ENCODE results near the gene DEXI.
"Not testable (repeated sequence)": the region's sequence is repeated elsewhere in the genome, so short reads cannot be mapped to it uniquely, and the experiment has no call there.

DEXI gene

DNA sequence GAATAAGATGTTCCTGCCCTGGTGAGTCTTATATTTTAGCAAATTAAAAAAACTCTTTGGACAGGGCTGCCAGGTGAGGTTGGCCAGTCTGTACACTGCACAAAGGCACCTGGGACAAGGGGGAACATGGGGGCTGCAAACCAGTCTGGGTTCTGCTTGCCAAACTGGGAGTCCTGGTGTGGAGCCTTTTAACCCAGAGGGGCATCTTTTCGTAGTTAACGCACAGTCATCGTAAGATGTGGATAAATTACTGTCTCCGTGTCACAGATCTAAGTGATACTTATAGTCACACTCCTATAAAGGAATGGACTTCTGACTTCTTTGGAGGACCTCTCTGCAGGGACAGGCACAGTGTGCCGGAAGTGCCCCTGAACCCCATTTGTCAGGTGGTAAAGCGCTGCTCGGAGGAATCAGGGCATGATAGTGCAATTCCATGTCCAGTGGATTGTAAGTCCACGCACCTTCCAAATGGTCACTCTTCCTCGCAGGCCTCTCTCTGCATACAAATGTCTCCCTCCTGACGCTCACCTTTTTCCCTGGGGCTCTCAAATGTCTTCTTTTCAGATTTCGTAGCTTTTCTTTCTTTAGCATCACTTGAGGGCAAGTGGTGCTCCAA, 14.7 kb downstream of the DEXI start:
- H3K4me3 ChIP-seq (ENCODE audit: low read depth, low read length) = no peak overlapping the region
- TF ChIP-seq, protein P1, sequence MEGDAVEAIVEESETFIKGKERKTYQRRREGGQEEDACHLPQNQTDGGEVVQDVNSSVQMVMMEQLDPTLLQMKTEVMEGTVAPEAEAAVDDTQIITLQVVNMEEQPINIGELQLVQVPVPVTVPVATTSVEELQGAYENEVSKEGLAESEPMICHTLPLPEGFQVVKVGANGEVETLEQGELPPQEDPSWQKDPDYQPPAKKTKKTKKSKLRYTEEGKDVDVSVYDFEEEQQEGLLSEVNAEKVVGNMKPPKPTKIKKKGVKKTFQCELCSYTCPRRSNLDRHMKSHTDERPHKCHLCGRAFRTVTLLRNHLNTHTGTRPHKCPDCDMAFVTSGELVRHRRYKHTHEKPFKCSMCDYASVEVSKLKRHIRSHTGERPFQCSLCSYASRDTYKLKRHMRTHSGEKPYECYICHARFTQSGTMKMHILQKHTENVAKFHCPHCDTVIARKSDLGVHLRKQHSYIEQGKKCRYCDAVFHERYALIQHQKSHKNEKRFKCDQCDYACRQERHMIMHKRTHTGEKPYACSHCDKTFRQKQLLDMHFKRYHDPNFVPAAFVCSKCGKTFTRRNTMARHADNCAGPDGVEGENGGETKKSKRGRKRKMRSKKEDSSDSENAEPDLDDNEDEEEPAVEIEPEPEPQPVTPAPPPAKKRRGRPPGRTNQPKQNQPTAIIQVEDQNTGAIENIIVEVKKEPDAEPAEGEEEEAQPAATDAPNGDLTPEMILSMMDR (conservative IDR thresholded peaks at IDR 0.05; ENCODE audit: low read depth, low read length) = no peak
- no peak for DNase-seq (ENCODE audit: low read depth)

DNA sequence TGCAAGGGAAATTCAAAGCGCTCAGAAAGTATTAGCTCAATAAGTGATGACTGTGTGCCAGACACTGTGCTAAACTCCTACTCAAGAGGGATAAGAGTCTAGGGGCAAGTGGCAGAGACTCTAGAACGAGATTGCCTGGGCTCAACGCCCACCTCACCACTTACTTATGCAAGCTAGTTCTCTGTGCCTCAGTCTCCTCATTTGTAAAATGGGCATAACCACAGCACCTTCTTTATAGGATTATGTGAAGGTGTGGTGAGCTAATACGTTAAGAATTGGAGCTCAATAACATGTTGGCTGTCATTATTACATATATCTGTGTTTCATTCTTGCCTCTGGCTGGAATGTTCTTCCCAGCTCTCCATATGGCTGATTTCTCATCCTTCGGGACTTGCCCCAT, 15.4 kb downstream of the DEXI start:
- no peak for DNase-seq (ENCODE audit: low read depth)
- TF ChIP-seq, protein P1 (conservative IDR thresholded peaks at IDR 0.05; ENCODE audit: low read depth, low read length) = no peak
- H3K4me3 ChIP-seq (ENCODE audit: low read depth, low read length) = no peak overlapping the region

DNA sequence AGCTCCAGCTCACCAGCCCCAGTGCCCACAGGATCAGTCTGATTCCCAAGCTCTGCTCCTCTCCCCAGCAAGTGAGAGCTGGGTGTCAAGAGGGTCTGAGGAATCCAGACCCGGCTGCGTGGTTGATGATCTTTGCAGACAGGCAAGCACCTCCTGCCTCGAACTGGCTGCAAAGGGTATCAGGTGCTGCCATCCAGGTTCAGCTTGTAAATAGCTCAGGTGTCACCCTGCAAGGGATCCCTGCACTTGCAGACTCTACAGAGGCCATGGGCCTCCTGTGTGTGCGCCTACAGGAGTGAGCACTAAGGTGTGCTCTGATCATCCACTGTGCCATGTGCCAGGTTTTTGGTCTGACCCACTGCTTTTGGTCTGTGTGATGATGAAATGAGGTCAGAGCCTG, 16.2 kb downstream of the DEXI start:
- no peak for DNase-seq (ENCODE audit: low read depth)
- TF ChIP-seq, protein P1 (conservative IDR thresholded peaks at IDR 0.05; ENCODE audit: low read depth, low read length) = no peak
- no peak overlapping the region for H3K4me3 ChIP-seq (ENCODE audit: low read depth, low read length)

DNA sequence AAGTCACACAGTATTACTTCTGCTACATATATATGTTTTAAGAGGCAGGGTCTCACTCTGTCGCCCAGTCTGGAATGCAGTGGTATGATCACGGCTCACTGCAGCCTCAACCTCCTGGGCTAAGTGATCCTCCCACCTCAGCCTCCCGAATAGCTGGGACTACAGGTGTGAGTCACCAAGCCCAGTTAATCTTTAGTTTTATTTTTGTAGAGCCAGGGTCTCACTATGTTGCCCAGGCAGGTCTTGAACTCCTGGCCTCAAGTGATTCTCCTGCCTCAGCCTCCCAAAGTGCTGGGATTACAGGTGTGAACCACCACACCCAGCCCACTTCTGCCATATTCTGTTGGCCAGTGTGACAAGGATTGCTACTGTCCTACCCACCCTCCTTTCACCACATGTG, 17.0 kb downstream of the DEXI start:
- DNase-seq (ENCODE audit: low read depth); H3K4me3 ChIP-seq (ENCODE audit: low read depth, low read length): not testable (repeated sequence)

DNA sequence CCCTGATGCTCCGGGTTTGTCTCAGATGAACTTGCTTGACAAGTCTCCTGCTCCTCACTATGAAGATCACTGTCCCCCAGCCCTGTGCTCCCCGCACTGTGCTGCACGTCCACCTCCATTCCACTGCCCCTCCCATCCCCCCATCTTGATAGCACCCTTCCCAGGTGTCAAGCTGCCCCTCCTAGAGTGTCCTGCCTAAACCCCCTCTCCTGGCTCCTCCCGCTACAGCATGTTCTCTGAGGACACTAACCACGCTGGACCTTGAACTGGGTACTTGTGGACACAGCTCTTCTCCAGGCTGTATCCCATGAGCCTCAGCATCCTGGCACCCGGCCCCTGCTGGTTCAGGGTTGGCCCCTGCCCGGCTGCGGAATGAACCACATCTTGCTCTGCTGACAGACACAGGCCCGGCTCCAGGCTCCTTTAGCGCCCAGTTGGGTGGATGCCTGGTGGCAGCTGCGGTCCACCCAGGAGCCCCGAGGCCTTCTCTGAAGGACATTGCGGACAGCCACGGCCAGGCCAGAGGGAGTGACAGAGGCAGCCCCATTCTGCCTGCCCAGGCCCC, 18.5 kb downstream of the DEXI start:
- no peak for DNase-seq (ENCODE audit: low read depth)
- TF ChIP-seq, protein P1 (conservative IDR thresholded peaks at IDR 0.05; ENCODE audit: low read depth, low read length) = no peak
- H3K4me3 ChIP-seq (ENCODE audit: low read depth, low read length) = no peak overlapping the region

DNA sequence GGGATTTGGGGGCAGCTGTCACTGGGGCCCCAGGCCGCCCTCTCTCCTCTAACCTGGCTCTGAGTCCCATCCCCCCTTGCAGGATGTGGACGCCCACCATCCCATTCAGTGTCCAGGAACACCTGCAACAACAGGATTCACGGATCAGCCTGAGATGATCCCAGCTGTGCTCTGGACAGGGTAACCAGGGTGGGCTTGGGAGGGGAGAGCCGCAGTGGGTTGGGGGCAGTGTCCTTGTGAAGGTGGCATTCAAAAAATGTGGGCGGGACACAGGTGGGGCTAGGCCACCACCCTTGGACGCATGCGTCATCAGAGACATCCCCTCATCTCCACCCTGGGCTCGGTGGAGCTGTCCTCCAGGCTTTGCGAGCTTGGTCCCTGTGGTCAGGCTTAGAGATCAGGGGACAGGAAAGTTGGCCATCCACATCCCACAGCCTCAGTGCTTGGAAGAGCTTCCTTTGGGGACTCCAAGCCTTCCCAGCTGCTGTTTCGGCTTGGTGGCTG, 19.1 kb downstream of the DEXI start:
- TF ChIP-seq, protein P1 (conservative IDR thresholded peaks at IDR 0.05; ENCODE audit: low read depth, low read length) = no peak
- H3K4me3 ChIP-seq (ENCODE audit: low read depth, low read length) = no peak overlapping the region
- DNase-seq (ENCODE audit: low read depth) = no peak

DNA sequence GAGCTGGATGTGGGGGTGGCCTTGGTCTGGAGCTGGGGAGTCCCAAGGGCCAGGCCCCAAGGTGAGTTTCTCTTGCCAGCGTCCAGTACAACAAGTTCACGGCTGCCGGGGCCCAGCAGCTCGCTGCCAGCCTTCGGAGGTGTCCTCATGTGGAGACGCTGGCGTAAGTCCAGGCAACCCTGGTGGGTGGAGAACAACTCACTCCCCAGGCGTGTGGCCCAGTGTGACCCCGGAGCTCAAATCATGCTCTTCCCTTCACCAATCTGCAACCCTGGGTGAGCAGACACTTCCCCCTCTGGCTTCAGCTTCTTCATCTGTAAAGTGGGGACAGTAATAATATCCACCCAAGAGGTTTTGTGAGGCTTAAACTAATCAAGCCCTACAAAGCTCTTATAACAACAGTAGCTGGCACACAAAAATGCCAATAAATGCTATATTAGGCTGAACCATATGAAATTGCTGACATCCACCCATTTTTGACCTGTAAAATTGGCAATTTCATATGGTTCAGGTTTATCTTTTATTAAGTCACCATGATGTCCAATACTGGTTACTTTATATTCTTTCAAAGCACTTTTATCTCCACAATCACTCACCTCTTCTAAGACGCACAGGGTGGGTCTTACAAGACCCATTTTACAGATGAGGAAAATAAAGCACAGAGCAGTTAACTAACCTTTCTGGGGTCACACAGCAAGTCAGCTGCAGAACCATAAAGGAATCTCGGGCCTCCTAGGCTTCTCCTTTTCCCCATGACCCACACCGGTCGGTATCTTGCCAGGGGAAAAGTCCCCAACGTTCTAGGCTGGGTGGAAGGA, 19.7 kb downstream of the DEXI start:
- TF ChIP-seq, protein P1 (conservative IDR thresholded peaks at IDR 0.05; ENCODE audit: low read depth, low read length) = no peak
- H3K4me3 ChIP-seq (ENCODE audit: low read depth, low read length) = no peak overlapping the region
- no peak for DNase-seq (ENCODE audit: low read depth)
